NCI-H510A (cell line): ENCODE results near the gene FAM210A.
"Not testable (repeated sequence)": the region's sequence is repeated elsewhere in the genome, so short reads cannot be mapped to it uniquely, and the experiment has no call there.

Experiments
- DNase-seq: peaks from one replicate; lab custom pipeline; 2025; lab: John Stamatoyannopoulos, UW

The FAM210A gene

DNA sequence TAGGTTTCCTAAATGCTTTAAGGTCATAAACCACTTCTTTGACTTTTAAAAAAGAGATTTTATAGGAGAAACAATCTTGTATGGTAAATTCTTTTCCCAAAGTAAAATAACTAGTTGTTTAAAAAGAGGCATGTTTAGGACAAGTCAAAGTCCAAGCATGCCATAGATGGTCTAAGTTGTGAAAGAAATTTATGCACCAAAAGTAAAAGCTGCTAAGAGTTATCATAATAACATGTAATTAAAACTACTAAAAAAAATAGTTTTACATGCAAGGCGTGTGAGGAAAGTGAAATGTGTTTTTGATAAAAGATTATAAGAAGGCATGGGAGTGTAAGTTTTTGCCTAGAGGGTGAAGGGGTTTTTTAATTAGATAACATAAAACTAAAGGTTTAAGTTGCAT is 22.5 kb downstream of the FAM210A start:
- DNase-seq = no peak

DNA sequence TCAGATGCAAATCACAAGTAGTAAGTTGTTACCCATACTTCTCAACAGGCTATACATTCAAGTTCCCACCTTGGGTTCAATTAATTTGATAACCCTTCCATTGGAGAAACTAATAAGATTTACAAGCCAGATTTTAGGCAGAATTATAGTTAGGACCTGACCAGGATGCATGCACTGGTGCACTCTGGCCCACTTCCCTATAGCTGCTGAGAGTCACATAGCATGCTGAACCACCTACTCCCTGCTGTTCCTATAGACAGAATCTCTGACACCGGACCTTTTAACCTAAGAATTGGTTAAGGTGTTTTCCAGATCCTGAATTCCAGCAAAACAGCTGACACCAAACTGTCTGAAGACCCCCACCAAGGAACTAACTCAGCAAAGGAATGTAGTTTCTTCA is 26.2 kb downstream of the FAM210A start:
- no peak for DNase-seq

DNA sequence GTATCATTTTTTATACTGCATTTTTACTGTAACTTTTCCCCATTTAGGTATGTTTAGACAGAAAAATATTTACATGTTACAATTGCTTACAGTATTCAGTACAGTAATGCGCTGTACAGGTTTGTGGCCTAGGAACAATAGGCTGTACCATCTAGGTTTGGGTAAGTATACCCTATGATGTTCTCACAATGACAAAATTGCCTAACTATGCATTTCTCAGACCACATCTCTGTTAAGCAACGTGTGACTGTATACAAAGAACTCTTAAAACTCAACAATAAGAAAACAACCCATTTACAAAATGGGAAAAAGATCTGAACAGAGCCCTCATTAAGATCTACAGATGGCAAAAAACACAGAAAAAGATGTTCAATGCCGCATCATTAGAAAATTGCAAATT is 29.4 kb downstream of the FAM210A start:
- no peak for DNase-seq

DNA sequence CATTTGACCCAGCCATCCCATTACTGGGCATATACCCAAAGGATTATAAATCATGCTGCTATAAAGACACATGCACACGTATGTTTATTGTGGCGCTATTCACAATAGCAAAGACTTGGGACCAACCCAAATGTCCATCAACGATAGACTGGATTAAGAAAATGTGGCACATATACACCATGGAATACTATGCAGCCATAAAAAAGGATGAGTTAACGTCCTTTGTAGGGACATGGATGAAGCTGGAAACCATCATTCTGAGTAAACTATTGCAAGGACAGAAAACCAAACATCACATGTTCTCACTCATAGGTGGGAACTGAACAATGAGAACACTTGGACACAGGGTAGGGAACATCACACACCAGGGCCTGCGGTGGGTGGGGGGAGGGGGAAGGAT is 31.0 kb downstream of the FAM210A start:
- not testable (repeated sequence) for DNase-seq

DNA sequence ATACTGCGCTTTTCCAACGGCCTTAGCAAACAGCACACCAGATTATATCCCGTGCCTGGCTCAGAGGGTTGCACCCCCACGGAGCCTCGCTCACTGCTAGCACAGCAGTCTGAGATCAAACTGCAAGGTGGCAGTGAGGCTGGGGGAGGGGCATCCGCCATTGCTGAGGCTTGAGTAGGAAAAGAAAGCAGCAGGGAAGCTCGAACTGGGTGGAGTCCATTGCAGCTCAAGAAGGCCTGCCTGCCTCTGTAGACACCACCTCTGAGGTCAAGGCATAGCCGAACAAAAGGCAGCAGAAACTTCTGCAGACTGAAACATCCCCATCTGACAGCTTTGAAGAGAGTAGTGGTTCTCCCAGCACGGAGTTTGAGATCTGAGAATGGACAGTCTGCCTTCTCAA is 36.3 kb downstream of the FAM210A start:
- not testable (repeated sequence) for DNase-seq

DNA sequence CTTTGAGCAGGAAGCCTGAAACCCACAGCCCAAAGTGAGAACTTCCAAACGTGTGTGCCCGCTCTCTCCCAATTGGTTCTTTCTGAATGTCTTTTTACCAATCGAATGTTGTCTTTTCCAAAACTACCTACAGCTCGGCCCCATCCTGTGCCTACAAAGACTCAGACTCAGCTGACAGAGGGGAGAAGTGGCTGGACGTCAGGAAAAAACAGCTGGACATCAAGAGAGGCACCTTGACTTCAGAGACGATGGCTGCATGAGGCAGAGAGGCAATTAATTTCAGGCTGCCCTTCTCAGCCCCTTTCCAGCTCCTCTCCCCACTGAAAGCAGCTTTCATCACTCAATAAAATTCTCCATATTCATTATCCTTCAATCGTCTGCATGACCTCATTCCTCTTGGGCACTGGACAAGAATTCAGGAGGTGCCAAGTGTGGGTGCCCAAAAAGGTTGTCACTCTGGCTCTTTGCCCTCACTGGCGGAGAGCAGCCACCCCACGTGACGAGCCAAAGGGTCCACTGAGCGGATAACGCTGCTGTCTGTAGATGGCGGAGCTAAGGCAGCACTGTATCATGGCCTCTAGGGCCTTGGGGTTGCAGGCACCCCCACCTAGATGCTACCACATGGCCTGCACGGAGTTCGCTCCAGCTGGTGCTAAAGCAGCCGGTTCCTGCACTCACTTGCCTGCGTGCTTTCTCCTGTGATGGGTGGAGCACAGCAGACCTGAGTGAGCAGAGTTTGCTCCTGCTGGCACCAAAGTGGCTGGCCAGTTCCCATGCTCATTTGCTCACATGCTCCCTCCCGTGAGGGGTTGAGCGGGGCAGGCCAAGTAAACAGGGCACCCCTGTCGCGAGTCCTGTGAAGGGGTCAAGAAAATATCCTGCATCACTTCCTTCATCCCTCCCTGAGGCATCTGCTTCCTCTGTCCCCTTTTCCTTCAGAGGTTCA is 37.9 kb downstream of the FAM210A start:
- no peak for DNase-seq

DNA sequence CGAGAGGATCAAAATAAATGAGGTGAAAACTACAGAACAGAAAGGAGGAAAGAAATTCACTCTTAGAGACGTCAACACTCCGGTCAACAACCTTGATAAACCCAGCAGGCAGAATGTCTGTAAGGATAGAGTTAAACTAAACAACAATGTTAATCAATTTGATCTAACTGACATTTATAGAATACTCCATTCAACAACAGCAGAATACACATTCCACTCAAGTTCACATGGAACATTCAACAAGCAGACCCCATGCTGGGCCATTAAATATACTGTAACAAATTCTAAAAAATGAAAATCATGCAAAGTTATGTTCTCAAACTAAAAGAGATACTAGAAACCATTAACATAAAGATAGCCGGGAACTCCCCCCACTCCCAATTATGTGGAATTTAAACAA is 41.8 kb downstream of the FAM210A start:
- DNase-seq = no peak

DNA sequence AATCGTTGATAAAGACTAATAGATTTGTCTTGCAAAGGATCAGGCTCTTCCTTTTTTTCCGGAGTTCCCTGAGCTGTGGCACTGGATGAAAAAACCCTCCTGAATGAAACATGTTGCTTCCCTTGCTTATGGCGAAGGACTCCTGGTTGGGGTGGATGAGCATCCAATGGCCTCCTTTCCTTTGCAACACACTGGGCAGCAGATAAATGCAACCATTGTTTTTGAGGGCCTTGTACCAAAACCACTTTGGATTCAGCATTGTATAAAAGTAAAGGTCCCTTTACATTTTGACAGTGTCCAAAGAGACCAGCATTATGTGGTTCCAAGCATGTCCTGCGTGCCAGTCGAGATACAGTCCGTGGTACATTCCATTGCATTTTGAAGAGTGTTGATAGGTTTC is 44.7 kb downstream of the FAM210A start:
- no peak for DNase-seq

DNA sequence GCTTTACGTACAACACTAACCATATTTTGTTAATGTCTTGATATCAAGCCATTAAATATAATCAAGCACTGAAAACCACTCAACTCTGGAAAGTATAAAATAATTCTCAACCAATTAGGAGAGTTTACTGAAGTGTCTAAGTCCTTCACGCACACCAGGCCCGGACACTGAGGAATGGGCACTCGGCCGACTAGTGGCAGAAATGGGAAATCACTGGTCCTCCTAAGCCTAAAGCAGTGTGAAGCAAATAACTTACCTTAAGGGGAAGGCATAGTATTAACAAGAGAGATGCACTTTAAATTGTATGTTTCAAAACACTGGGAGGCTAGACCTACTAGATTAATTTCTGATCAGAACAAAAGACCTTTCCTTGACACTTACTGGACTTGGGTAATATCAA is 45.7 kb downstream of the FAM210A start:
- no peak for DNase-seq

DNA sequence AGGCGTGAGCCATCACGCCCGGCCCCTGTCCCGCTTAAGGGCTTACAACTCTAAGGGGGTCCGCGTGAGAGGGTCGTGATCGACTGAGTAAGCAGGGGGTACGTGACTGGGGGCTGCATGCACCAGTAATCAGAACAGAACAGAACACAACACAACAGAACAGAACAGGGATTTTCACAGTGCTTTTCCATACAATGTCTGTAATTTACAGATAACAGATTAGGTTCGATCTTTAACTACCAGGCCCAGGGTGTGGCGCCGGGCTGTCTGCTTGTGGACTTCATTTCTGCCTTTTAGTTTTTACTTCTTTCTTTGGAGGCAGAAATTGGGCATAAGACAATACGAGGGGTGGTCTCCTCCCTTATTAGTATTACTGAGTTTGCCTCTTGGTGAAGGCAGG is 49.0 kb downstream of the FAM210A start:
- DNase-seq = not testable (repeated sequence)

DNA sequence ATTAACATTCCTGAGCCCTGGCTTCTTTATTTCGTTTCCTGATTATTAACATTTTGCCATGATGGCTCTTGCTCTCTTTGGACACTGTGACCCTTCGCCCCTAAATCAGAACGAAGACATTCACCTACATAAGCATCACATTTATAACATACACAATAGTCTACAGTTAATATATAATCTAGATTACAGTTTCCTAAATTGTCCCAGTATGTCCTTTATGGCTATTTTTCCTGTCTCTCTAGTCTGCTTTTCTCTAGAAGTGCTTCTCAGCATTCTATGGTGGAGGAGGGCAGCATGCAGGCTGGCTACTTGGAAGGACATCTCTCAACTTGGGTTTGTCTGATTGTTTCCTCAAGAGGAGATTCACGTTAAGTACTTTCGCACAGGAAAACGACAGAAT is 49.9 kb downstream of the FAM210A start:
- no peak for DNase-seq

DNA sequence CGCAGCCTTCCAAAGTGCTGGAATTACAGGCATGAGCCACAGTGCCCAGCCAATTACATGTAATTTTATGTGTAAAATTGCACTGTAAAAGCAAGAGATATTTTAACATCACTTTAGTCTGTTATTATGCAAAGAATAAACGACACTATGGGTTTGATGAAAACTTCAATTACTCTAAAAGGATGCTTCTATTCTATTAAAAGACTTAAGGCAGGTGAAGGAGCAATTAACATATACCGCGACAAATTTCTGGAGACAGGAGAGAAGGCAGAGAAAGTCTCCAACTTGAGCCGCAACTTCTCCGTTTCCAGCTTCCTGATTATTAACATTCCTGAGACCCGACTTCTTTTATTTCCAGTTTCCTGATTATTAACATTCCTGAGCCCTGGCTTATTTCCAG is 53.7 kb downstream of the FAM210A start:
- no peak for DNase-seq

DNA sequence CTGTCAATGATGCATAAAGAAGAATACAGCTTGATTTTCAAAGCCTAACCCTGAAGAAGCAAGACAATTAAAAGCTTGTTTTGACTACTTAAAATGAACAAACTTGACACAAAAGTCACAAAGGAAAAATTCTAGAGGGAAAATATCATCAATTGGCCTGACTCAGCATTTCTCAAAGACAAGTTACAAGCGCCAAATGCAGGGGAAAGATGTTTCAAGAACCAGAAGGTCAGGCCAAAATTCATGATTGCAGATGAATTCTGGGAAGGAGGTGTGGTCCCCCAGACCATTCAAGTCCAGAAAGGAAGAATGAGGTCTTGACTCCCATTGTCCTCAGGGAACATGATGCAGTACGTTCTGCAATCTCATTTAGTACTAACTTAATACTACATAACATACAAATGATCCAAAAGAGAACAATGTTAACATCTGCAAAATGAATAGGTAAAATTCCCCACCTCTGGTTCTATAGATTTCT is 64.5 kb downstream of the FAM210A start:
- DNase-seq = no peak

DNA sequence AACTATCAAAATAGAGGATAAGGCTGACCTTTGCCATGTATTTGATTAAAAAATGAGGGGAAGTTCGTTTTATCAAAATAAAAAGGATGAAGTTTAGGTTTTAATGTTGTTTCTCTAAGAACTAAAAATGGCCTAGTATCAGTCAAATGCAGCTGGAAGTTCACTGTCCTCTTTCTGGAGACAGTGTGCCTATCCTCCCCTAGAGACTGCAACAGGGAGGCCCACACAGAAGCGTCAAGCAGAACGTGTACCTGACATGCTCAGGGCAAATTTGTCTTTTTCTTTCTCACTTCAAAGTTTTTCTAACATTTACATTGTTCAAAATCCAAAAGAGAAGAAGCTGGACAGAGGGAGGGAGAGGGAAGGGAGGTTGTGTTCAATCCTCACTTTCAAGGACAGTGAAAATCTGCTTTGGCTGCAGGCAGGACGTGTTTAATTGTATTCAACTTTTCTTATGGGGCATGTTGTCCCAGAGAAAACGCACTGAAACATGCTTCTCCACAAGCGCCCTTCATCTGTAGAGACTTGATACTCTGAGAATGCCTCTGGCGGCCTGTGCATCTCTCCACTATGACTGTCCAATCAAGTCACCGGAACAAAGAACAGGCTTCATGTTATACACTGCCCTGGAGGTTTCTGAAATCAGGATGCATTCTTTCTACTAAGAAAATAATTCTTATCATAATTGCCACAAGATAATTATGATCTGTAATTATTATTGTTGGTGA is 65.1 kb downstream of the FAM210A start:
- no peak for DNase-seq

DNA sequence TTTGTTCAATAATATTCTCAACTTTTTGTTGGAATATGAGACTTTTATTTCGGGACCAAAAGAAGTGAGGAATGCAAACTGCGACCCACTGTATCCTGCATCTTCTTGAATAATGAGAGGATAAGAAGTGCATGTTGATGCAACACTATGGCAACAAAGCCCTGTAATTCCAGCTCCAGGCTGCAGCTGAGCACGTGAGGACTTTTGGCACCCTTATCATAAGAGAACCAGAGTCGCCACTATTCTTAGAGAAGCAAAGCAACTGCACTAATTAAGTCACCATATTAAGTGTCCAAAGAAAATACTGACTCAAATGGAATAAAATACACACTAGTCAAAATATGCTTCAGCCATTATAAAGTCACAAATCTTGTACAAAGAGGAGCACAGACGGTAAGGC is 65.8 kb downstream of the FAM210A start:
- DNase-seq = no peak

DNA sequence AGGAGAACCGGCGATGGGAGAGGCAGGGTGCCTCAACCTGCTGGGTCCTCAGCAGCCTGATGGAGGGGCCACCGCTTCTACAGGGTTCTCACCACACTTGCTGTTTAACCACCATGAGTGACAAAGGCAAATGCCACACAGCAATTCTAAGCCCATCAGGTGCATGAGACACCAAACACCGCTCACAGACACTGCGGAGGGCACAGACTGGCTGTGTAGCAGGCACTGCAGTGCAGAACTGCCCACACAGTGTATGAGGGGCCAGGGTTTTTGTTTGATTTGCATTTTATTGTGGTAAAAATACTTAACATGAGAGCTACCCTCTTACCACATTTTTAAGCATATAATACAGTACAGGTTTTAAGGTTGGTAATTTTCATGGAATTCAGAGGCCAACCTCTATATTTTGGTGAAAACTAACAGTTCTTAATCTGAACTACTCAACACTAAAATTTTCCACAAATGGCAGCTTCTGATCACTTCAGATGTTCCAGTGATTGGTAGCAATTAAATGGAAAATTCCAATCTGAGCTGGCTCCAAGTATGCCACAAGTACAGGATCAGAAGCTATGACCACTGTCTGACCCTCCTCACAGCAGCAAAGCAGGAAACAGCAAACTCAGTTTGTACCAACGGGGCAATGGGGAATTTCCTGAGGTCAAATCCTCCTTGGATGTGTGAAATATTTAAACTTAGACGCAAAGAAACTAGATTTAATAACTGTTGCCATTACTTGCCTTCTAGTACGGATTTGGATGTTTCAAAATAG is 67.7 kb downstream of the FAM210A start:
- DNase-seq = no peak

DNA sequence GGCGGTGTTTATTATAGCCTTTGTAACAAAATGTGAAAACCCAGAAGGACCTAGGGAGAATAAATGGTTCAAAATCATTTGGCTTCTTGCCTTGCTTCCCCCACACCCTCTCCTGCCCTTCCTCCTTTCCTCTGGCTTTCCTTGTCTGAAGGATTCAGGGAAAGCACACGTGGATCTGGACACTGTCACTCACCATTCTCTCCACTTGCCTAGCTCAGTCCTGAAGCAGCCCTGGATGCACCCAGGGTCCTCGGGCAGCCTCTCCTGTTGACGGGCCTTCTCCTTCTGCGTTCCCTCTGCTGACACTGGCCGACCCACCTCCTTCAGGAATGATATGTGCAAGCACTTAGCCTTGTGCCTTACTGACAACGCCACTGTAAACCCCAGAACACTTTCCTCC is 68.4 kb downstream of the FAM210A start:
- DNase-seq = no peak

DNA sequence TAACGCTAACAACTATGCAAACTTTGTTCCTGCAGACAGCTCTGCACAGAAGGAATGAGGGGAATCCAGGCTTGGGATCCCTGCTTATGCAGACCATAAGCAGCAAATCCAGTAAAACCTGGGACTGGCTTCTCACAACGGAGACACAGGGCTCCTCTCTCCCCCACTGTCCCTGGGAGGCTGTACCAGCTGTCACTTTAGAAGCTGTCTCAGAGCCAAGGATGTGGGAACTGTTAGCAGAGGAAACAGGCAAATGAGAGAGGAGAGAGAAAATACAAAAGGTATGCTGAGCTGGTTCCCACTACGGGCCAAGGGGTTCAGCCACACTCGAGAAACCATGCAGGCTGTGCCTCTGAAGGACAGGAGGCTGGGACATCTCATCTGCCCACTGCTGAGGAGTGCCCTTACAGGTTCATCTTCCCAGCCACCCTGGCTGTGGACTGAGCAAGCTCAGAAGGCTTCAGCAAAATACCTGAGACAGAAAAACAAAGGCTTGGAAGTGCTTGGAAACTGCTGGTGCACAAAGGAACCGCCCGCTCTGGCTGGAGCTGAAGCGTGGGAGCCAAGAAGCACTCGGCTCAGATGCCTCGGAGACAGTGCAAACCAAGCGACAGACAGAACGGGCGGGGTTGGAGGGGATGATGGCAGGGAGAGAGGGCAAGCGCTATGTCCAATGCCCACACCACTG is 72.5 kb downstream of the FAM210A start:
- DNase-seq = no peak

DNA sequence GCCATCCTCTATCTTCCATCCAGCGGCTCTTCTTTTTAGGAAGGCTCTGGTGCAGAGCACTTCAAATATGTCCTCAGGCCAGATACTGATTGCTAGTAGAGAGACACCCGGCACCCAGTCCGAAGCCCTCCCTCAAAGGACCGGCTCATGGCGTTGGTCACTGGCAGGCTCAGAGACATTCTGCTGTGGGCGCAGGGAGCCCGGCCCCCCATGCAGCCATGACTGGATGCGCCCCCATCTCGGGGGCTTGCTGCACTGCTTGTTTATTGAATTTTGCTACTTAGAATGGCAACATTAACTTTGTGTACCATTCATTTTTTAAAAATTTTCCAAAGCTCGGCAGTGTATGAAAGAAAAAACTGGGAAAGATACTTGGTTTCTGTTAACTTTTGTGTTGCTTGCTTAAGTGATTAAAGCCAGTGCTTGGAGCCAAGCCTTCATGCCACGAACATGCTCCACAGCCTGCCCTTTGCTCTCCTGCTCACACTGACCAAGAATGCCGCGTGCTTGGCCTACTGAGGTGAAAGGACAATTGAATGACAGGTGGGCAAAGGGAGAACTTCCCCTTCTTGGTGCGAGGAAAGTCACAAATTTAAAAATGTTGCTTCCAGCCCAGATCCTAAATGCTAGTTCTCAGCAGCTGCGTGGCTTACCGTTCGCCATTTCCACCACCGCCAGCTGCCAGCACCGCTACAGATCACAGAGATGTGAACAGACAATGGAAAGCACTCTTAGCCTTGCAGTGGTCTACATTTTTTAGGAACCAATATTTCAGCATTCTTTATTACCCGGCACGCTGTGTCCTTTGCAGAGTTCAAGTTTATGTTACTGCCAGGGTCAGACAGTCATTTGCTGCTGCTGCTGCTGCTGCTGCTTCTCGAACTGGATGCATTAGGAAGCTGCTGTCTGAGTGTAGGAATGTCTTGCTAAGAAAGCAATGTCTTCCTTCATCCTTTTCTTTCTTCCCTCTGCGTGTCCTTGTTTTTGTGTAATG is 76.7 kb downstream of the FAM210A start:
- no peak for DNase-seq

DNA sequence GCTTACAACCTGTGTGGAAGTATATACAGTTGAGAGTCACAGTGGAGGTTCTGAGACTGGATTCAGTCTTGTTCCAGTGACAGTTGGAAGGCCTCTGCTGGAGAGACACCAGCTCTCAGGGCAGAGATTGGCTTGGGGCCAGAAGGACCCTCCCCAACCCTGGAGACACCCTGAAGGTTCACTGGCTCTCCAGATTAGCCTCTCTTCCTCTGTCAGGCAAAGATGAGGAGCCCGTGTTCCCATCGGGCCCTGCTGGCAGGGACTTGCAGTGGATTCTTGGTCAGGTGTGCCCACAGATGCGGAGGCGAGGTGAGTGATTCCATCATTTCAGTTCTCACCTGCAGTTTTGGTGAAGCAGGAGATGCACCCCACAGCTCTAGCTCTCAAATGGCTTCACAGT is 78.6 kb downstream of the FAM210A start:
- DNase-seq = no peak

DNA sequence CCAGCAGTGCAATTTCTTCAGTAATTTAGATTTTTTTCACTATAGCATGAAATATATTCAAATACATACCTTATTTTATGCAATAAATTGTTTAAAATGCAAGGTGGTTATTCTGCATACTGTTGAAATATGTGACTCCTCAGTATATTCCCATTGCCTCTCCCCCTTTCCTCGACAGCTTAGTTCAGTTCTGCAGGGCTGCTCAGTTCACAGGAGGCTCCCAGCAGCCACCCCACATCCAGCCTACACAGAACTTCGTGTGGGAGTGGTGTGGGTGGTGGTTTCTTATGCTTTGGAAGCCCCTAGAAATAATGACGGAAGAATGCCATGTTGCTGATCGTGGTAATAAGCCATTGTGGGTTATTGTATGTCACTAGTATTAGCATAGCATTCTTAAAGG is 79.7 kb downstream of the FAM210A start:
- DNase-seq = no peak
